ENCODE data around the gene FADS2.
A peak's percentile ranks its signal among the peaks of the same experiment; 100 is the strongest.

Gene FADS2

DNA sequence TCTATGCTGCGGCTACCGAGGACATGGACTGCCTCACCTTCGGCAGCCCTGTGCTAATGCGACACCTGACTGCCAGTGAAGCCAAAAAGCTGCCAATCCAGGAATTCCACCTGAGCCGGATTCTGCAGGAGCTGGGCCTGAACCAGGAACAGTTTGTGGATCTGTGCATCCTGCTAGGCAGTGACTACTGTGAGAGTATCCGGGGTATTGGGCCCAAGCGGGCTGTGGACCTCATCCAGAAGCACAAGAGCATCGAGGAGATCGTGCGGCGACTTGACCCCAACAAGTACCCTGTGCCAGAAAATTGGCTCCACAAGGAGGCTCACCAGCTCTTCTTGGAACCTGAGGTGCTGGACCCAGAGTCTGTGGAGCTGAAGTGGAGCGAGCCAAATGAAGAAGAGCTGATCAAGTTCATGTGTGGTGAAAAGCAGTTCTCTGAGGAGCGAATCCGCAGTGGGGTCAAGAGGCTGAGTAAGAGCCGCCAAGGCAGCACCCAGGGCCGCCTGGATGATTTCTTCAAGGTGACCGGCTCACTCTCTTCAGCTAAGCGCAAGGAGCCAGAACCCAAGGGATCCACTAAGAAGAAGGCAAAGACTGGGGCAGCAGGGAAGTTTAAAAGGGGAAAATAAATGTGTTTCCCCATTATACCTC, 32.1 kb upstream of the FADS2 start:
- DNase-seq, result no peak

DNA sequence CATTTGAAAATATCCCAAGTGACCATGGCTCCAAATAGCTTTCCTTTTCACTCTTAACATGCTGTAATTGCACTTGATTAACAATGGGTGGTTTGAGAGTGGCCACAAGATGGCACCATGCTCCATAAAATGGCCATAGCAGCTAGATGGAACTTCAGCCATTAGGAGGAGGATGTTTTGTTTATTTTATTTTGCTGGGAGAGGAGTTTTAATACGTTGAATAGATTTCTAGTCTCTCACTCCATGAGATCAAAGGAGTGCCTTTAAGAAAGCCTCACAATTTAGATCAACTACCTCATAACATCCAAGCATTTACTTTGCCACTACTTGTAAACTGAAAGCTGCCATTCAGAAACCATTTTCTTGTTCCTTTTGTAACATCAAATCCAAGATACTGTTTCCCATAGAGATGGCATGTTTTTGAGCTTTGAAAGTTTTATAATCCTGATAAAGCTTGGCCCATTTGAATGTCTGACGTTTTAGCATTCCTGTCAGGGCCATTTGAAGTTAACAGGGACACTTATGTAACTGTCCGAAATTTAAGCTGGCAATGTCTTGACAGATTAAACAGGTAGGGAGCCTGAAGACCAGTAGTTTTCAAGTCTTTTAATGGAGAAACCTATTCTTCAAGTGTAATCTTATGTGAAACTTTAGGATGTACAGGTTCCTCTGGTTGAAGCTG, 30.7 kb upstream of the FADS2 start:
- peak; percentile 80 for DNase-seq

DNA sequence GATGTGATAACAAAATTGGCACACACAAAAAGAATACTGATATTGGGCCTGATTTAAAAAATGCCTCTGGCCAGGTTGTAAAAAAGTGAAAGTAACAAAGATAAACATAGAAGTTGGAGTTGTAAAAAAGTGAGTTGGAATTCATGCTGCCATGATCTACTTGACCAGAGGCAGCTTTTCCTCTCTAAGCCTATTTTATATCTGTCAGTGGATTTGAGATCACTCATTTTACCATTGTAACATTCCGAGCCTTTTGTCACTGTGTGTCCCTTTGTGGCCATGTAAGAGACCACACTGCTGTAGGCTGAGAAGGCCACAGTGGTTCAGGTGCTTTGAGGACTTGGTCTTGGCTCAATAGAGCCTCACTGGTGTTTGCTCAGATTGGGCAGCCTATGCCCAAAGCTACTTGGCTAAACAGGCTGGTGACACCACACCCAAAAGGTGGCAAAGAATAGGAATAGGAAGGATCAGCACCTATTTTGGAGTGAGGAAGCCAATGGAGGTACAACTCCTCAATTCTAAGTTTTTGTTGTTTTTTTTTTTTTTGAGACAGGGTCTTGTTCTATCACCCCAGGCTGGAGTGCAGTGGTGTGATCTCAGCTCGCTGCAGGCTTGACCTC, 28.3 kb upstream of the FADS2 start:
- DNase-seq, result no peak

DNA sequence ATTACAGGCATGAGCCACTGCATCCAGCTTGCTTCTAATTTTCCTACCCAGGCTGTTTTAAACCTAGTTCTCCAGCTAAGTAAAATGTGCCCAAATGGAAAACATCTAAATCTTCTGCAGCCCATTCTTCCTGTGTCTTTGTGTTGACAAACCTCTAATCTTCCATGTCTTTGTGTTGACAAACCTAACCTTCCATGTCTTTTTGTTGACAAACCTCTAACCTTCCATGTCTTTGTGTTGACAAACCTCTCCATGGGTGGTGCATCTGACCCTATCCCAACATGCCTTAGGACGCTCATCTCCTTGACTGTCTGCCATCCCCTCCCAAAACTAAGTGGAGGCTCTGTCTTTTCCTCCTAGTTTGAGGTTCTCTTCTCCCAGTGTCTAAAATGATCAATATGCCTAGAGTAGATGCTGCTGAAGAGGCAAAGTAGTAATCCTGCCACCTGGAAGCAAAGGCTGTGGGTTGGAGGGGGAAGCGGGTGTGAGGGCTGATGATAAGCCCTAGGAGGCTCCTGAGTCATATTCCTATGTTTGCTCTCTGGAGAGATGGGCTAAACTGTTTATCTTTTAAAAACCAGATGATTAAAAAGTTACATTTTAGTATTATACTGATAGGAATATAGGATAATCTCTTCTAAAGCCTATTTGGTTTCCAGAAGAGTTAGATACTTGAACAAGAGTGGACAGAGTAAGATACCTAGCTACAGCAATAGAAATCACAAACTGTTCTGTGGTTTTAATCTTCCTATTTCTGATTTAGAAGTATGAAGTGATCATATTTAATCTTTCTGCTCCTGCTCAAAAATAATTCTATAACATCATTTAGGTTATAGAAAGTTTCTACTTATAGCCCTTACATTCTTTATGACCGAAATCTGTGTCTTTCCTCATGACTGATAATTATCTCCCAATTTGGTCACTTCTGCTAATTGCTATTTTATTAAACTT, 27.5 kb upstream of the FADS2 start:
- no peak for DNase-seq

DNA sequence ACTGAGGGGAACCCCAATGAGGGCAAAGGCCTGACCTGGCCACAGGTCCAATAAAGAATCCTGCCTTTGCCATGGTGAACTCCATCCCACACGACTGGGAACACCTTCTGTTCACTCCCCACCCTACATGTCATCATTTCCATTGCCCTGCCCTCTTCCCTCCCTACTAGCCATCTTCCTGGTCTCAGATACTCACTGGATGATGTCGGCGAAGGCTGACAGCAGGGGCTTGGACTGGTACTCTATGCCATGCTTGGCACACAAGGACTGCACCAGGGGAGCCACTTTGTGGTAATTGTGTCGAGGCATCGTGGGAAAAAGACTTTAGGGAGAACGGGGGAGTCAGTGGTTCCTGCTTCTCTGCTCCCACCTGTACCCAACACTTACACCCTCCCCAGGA, 25.5 kb upstream of the FADS2 start:
- no peak for DNase-seq

DNA sequence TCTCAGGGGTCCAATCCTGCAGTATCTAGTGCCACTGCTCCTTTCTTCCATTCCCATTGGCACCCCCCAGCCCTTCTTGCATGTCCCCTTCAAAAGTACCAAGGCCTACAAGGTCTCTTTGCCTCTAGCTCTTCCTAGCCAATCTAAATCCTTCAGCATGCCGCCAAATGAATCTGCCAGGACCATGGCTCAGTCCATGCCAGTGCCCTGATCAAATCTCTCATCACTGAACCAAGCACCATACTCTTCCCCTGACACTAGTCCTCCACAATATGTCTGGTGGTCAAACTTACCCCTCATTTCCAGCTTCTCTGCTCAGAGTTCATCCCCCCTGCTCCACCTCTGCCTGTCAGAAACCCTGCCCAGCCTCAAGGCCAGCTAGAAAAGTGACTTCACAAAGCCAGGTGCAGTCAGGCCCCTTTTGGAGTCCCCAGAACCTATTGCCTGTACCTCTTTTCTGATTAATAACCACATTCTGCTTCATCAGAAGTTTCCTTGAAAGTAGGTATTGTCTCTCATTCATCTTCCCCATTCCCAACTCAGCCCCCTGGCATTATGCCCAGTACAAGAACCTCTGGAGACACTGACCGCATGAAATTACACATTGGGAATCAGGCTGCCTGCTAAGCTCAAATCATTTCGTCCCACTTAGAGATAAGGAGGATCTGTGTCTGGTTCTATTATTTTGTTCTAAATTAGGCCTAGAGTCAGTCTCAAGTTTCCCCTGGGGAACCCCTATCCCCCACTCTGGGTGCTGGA, 24.0 kb upstream of the FADS2 start:
- DNase-seq, result peak; percentile 37

DNA sequence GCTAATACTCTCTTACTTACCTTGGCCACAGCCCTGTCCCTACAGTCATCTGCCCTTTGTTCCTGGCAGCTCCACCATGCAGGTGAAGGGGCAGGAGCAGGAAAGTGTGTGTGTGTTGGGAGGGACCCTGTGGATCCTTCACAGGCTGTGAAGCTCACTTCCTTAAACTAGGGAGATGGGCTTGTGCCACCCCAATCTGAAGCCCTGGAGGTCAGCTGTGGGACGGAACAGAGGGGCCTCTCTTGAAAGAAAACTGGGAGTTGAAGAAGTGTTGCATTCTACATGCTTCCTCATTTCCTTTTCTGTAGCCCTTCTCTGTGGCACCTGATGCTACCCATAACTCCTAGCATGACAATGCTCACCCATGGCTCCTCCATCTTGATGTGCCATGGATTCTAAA, 23.0 kb upstream of the FADS2 start:
- no peak for DNase-seq

DNA sequence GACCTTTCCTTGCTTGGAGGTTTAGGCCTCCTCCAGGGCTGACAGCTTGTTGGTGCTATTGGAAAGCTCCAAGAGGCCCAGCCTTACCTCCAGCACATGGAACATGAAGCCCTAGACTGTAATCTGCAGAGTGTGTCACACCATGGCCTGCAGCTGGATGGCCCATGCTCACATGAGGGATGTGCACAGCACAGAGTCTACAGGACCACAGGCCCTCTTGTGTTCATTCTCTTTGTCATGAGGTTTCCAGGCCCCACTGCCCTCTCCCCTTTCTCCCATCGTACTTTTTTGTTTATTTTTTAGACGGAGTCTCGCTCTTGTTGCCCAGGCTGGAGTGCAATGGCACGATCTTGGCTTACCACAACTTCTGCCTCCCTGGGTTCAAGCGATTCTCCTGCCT, 21.3 kb upstream of the FADS2 start:
- DNase-seq, result no peak

DNA sequence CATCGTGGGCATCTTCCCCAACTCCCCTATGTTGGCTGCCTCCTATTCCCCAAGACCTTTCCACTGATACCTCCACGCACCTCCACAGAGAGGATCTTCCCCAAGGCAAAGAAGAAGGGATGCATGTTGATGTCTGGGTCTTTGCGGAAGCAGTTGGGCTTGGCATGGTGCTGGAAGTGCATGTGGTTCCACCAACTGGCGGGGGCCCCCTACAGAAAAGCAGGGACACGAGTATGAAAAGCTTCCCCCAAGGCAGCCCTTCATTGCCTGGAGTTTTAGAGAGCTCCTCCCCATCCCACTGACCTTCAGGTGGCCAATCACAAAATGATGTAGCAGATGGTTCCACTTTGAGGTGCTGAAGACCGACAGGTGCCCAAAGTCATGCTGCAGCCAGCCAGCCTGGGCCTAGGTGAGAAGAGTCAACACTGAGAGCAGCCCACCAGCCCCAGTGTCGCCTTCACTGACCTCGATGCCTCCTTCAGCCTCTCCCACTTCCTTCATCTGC, 17.4 kb upstream of the FADS2 start:
- no peak for DNase-seq

DNA sequence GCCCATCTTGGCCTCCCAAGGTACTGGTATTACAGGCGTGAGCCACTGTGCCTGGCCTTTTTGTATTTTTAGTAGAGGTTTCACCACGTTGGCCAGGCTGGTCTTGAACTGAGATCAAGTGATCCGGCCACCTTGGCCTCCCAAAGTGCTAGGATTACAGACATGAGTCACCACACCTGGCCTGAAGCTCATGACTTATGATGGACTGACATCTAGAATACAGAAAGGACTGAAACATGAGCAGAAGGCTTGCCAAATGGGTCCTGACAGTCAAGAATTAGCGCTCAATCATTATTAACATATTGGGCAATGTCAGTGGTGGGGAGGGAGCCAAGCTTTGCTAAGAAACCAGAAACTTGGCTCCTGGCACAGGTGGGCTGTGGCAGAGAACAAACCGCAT, 16.3 kb upstream of the FADS2 start:
- no peak for DNase-seq

DNA sequence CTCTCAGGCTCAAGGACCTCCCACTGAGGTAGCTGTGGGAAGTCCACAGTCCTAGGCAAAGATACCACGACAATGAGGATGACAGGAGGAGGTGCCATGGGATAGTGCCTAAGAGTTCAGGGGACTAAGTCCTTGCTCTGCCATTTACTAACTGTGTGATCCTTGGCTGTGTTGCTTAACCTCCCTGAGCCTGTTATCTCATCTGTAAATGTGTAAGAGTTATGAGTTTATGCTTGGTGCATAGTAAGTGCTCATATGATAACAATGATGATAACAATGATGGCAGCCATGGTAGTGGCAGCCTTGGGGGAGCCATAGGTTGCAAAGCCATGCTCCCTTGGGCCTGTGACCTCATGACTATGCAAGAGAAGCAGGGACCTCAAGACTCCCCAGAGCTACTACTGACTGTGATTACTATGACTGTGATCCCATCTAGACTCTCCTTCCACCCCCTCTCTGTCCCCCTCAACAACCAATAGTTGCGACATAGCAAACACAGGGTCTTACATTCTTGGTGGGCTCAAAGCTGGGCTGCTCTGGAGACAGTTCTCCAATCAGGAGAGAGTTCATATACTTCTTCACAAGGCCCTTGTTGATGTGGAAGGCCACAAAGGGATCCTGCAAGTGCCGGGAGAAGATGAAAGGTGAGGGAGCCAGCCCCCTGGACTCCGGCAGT, 15.2 kb upstream of the FADS2 start:
- no peak for DNase-seq

DNA sequence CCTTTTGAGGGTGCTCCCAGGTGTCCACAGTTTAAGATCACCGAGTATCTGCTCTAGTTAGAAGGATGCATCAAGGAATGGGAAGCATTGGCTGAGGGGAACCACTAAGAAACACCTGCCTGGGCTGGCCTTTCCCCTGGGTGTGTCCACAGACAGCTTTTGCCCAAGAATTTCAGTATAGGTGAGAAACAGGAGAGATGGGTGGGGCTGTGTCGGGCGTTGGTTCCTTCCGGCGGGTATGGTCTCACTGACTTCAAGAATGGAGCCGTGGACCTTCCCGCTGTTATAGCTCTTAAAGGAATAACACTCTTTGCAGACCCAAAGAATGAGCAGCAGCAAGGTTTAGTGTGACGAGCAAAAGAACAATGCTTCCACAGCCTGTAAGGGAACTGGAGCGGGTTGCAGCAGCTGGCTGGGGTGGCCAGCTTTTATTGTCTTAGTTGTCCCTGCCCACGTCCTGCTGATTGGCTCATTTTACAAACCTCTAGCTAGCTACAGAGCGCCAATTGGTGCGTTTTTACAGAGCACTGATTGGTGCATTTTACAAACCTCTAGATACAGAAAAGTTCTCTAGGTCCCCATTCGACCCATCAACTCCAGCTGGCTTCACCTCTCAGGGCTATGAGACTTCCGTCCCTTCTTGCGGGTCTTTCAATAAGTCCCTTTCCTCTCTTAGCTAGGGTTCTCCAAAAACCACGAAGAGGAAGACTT, 13.7 kb upstream of the FADS2 start:
- DNase-seq, result peak; percentile 29

DNA sequence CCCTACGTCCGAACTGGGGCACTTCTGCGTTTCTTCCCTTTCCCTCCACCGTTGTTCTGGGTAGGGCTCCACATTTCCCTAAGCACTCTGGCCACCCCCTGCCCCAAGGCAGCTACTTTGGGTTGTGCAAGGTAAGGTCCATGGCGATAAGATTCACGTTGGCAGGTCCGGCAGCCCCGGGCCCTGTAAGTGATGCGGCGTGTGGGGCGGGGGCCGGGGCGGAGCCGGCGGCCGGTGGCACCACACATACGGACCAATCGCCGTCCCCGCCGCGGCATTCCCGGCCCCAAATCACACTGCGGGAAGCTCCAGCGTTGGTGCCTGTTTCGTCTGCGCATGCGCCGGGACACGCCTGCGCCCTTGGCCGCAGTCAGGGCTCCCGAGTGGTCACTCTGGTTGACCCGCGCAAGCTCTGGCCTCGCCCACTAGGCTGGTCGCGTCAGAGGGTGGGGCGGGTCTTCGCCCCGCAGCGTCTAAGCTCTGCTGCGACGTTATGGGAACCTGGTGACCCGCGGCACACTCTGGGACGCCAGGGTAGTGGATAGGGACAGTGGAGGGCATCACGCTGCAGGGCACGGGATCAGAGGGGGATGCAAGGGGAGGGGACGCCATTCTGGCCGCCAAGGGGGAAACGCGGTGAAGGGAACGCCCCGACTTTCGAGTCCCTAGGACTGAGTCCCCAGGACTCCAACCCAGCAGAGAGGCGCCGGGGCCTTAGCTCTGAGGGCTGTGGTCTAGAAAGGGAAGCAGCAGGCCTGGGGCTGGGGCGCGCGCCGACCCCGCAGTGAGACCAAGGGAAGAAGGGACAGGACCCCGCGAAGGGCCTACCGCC, 12.9 kb upstream of the FADS2 start:
- peak; percentile 93 for DNase-seq

DNA sequence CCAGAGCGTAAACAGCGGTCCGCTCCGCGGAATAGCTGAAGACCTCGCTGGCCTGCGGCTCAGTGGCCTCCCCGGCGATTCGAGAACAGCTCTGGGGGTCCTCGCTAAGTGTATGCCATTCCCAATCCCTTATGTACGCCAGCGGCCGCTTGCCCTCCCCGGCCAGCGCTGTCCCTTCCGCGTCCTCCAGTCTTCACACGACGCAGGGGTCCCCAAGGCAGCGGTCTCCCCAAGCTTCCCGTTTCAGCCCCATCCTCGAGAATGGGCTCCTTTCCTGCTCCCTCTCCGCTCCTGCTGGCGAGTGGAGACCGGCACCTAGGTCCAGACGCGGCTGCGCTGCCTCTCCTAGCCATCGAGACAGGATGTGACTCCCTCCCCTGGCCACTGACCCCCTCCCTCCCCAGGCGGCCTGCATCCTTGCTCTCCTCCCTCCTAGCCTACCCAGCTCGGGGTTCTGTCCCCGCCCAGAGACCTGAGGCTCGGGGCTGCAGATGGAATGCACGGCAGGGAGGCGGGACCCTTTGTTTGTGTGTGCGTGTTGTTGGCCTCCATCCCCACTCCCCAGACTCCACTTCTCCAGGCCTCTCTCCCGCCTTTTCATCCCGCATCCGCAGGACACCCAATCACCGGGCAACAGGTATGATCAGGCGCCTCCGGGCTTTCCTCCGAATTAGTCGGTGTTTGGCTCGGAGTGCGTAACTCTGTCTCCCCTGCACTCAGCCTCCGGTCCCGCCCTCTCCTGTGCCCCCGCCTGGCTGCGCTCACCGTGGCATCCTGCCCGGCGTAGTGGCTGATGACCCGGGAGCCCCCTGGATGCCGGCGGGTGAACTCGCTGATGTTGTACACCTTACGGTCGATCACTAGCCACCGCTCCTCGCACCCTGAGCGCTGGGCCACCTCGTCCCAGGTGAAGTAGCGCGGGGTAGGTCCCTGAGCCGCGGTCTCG, 12.0 kb upstream of the FADS2 start:
- DNase-seq, result peak; percentile 70

DNA sequence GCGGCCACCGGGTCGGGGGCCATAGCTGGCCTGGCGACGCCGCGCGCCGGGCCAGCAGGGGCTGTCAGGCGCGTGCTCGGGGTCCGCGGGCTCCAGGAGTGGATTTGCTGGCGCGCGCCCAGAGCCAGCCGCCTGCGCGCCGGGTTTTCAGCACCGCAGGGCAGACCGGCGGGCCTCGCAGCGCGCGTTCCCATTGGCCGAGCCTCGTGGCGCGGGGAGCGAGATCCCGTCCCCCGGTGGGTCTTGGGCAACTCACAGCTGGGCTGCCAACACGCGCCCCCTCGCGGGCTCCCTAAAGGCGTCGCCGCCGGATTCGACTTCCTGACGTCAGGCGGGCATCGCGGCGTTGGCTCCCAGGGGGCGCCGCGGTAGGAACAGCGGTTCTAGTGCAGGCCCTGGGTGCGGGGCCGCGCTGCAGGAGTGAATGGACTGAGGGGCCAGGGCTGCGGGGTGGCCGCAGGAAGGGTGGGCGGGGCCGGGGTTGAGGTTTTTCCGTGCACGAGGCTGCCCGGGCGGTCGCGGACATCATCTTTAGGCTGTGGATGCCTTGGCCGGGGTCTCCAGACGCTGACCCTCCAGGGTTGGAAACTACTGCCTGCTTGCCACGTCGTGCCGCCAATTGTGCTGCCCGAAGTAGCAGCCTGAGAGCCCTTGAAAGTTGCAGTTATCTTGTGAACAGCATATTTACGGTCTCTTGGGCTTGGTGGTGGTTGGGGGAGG, 11.2 kb upstream of the FADS2 start, which contains the start of gene FADS1:
Gene FADS1, minus strand, starts transcription at position 268 of the 720 bp plus-strand sequence. Its CDS starts 74 bp downstream, at position 194.
- DNase-seq, result peak; percentile 93

DNA sequence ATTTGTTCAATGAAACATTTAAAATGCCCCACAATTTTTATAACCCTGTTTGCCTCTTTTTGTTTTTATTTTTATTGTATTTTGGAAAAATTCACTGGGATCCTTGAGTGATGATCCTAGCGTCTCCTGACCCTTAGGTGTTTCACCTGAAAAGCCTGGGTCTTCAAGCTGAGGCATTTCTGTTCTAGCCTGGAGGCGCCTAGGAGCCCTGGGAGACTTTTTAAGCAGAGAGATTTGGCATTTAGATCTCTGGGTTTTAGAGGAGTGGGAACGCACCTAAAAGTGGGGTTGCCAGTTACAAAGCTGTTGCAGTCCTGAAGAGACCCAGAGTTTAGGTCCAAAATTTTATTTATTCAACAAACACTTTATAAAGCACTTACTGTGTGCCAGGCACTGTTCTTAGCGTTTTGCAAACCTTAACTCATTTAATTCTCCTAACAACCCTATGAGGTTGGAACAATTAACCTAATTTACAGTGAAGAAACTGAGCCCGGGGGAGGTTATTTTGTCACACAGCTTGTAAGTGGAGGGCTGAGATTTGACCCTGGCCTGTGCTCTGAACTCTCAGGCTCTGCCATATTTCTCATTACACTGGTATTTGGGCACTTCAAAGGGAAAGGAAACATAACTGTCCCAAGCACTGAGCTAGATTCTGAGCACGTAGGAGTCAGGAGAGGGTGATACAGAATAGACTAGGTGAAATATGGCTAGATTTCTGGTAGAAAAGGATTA, 10.5 kb upstream of the FADS2 start:
- no peak for DNase-seq

DNA sequence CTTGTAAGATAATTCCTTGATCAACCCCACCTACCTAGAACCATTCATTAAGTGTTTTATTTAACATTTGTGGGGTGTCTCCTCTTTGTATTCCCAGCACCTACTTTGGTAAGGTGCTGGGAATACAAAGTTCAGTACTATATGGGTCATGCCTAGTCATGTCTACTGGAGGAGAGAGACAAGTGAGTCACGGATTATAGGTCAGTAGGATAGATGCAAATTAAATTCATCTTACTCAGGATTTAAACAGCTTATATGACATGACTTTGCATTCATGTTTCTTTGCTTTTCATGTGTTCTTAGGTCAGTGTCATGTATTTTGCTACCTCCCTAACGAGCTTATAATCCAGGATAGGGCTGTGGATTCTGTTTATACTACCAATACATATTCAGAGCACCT, 7.9 kb upstream of the FADS2 start:
- DNase-seq, result peak; percentile 28
